Activated CD4-positive, alpha-beta T cell treated with anti-CD3 and anti-CD28 coated beads for 1 hour (primary cell): Measurements from ENCODE around the gene GPR150.
"Not testable (repeated sequence)": the region's sequence is repeated elsewhere in the genome, so short reads cannot be mapped to it uniquely, and the experiment has no call there.

Experiments used
- DNase-seq: peaks from one replicate; pipeline ENCODE4 v3.0.0-alpha.2; 2020

Gene GPR150

DNA sequence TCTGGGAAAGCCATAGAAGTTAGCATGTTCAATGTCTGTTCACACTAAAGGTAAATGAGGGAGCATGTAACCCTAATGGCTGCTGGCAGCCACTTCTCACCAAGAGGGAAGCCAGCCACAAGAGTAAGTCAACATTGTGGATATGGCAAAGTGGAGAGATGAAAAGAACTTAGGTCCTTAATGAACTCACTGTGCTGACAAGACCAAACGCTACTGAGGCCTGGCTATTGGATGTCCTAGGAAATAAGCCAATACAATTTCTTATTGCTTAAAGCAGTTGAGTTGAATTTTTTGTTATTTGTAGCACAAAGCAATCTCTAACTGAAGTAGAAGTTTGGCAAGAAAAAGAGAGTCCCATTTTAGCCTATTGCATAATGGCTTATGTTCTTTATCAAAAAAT, 6.8 kb downstream of the GPR150 start:
- no peak for DNase-seq

DNA sequence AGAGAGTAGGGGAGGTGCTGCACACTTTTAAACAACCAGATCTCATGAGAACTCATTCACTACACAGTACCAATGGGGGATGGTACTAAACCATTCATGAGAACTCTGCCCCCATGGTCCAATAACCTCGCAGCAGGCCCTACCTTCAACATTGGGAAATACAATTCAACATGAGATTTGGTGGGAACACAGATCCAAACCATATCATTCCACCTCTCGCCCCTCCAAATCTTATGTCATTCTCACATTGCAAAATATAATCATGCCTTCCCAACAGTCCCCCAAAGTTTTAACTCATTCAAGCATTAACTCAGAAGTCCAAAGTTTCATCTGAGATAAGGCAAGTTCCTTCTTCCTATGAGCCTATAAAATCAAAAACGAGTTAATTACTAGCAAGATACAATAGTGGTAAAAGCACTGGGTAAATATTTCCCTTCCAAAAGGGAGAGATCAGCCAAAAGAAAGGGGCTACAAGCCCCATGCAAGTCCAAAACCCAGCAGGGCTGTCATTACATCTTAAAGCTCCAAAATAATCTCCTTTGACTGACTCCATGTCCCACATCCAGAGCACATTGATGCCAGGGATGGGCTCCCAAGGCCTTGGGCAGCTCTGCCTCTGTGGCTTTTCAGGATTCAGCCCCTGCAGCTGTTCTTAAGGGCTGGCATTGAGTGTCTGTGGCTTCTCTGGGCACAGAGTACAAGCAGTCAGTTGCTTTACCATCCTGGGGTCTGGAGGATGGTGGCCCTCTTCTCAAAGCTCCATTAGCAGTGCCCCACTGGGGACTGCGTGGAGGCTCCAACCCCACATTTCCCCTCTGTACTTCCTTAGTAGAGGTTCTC, 8.3 kb downstream of the GPR150 start:
- no peak for DNase-seq

DNA sequence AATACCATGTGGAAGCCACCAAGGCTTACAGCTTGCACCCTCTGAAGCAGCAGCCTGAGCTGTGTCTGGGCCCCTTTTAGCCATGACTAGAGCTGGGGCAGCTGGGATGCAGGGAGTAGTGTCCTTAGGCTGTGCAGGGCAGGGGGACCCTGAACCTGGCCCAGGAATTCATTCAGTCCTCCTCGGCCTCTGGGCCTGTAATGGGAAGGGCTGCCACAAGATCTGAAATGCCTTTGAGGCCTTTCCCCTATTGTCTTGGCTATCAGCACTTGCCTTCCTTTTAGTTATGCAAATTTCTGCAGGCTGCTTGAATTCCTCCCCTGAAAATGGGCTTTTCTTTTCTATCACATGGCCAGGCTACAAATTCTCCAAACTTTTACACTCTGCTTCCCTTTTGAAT, 9.0 kb downstream of the GPR150 start:
- no peak for DNase-seq

DNA sequence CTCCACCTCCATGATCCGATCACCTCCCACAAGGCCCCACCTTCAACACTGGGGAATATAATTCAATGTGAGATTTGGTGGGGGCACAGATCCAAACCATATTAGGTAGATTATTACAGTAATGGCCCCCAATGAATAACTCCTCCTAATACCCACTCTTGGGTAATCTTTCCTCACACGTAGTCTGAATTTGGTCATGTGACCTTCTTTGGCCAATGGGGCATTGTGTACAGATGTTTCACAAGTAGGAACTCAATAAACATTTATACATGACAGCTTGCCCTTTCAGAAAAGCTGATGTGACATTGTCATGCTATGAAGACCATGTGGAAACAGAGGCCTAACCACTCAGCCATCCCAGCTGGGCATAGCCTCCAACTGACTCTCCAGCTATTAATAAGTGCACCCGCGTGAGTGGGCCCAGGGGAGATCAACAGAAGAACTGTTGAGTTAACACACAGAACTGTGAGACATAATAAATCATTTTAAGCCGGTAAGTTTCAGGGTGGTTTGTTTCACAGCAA, 10.6 kb downstream of the GPR150 start:
- no peak for DNase-seq

DNA sequence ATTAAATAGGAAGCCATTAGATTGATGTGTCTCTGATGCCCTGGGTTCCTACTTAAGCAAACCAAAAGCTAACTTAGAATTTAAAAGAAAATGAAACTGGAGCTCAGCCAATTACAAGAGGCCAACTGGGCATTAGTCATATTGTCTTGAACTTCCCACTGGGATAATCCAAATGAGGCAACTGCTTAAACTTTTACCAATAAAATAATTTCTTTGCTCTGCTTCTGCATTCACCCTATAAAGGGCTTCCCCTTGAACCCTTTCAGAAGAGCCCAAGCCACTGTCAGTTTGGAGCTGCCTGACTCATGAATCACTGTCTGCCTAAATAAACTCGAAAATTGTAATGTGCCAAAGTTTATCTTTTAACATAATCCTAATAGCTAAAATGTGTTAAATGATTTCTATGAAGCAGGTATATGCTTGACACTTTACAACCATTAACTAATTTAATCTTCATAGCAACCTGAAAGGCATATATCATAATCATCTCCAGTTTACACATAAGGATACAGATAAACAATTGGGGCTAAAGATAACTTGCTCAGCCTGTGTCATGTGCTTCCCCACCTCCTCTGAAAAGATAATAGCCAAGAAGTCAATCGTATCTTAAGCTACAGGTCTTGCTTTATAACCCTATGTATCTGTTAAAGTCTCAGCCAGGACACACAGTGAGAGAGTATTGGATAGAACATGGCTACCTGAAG, 11.5 kb downstream of the GPR150 start:
- no peak for DNase-seq

DNA sequence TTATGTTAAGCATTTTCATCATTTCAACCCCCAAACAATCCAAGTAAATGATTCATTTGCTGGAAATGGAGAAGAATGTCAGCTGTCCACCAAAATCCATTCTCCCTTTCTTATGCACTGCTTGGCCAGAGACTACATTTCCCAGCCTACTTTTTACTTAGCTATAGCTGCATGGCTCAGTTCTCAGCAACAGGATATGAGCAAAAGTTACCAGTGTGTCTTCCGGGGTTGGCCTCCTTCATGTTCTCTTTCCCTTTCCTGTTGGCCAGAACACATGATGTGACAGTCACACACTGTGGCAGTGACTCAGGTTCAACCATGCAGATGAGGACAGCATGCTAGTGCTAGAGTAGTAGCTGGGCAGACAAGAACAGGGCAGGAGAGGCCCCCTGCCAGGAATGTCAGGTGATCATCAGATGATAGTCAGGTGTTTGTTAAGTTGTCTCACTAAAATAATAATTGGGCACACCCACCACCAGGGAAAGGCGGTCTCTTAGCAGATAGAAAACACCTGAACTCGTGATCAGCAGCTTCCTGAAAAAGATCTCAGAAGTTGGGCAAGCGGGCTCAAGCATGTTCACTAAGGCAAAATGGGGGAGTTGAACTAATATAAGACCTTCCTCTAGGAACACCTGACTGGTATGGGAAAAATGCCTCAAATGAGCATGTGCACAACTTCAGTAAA, 12.2 kb downstream of the GPR150 start:
- peak; percentile 59 for DNase-seq

DNA sequence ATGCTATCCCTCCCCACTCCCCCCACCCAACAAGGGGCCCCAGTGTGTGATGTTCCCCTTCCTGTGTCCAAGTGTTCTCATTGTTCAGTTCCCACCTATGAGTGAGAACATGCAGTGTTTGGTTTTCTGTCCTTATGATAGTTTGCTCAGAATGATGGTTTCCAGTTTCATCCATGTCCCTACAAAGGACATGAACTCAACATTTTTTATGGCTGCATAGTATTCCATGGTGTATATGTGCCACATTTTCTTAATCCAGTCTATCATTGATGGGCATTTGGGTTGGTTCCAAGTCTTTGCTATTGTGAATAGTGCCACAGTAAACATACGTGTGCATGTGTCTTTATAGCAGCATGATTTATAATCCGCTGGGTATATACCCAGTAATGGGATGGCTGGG, 13.1 kb downstream of the GPR150 start:
- DNase-seq = not testable (repeated sequence)

DNA sequence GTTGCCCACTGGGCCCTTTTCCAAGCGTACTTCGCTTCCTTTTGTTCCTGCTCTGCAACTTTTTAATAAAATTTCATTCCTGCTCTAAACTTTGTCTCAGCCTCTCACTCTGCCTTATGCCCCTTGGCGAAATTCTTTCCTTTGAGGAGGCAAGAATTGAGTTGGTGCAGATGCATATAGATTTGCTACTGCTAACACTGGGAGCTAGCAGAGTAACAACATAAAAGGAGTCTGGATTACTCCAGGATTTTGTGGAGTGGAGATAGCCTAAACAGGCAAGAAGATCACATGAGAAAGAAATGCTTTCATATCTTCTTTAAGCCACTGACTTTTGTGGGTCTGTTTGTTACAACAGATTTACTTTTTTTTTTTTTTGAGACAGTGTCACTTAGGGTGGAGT, 13.8 kb downstream of the GPR150 start:
- DNase-seq = no peak

DNA sequence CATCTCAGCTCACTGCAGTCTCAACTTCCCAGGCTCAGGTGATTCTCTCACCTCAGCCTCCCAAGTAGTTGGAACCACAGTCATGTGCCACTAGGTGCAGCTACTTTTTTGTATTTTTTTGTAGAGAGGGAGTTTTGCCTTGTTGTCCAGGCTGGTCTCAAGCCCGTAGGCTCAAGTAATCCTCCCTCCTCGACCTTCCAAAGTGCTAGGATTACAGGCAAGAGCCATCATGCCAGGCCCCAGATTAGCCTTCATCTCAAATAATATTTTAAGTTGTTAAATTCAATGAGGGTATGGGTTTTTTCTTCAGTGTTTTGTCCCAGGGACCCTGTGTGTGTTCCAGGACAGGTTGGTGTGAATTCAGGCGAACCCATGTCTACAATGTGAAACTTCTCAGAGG, 14.2 kb downstream of the GPR150 start:
- DNase-seq = no peak

DNA sequence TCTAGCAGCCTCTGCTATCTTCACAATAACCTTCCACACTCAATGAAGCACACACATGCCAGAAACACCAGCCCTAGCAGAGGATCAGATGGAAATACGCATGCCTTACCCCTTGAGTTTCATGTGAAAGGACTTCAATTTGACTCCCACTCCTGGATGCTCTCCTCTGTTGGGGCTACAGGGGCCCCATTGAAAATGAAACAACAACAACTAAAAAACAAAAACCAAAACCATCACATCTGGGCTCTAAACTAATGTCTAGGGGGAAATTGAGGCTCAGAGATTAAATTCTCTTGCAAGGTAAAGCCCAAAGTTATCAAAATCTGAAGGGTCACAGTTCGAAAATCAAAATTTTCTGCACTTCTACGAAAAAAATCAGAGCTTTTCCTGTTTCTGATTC, 18.7 kb downstream of the GPR150 start:
- DNase-seq = no peak

DNA sequence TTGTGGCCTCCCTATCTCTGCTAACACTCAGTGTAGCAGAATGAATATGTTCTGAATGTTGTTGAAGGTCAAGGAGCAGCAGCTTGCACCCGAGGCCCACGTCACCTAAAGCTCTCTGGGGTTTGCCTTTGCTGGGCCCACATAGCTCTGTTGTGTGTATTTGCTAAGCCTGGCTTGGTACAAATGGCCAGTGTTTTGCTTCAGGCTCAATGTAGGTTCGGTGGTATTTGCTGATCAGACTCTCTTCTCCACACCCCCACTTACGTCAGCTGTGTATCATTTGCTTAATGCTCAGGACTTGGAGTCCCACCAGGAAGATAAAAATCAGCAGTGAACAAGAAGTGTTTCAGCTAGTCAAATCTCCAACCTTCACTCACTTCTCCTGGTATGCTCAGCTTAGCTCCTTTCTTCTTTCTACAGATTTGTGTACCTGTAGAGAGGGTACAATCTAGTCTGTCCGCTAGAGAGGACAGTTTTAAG, 21.9 kb downstream of the GPR150 start:
- no peak for DNase-seq

DNA sequence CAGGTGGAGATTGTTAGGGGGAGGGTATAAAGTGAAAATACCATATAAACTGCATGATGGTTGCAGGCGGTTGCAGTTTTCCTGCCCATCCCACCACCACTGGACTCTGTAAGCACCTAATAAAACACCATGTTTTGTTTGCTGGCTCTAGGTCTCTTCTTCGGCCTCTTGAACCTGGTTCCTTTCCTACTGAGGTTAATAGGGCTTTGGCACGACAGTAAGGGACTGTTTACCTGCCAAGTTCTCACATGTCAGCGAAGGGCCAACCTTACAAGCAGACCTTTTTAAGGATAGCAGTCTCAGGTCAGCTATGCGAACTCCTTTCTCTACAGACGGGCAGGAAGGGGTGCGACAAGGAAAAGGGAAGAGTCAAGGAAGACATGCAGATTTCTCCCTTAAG, 23.3 kb downstream of the GPR150 start:
- no peak for DNase-seq

DNA sequence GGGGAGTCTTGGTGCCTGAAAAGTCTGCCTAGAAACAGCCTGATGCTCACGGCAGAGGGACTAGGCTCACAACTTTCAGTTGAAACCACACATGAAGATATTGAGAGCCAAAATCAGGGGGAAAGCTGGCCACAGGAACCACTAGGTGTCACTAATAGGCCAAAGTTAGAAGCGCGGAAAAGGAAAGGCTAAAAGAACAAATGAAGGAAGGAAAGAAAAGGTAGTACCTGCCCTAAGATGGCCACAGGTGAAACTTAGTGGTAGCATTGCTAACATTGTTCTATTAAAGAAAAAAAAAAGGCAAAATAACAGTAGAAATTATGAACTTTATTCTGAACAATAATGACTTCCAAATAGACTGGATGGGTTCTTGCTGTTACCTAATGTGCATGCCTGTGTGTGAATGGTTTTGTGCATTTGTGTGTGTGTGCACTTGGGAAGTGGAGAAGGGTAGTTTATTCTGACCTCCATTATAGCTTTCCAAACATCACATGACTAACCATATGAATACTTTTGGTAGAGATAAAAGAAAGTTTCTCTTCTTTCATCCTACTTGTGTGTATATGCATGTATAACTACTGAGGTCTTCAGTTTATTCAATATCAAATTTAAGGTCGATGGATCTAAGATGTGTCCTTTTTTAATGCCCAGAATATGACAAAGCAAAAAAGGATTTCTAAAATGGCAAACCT, 24.6 kb downstream of the GPR150 start:
- DNase-seq = peak; percentile 15

DNA sequence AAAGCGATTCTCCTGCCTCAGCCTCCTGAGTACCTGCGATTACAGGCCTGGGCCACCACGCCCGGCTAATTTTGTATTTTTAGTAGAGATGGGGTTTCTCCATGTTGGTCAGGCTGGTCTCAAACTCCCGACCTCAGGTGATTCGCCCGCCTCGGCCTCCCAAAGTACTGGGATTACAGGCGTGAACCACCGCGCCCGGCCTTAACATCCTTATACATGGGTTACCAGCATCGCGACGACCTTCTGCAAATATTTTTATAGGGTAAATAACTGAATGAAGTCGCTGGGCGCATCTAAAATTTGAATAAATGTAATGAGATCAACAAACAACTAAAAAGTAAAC, 26.3 kb downstream of the GPR150 start:
- DNase-seq = not testable (repeated sequence)

DNA sequence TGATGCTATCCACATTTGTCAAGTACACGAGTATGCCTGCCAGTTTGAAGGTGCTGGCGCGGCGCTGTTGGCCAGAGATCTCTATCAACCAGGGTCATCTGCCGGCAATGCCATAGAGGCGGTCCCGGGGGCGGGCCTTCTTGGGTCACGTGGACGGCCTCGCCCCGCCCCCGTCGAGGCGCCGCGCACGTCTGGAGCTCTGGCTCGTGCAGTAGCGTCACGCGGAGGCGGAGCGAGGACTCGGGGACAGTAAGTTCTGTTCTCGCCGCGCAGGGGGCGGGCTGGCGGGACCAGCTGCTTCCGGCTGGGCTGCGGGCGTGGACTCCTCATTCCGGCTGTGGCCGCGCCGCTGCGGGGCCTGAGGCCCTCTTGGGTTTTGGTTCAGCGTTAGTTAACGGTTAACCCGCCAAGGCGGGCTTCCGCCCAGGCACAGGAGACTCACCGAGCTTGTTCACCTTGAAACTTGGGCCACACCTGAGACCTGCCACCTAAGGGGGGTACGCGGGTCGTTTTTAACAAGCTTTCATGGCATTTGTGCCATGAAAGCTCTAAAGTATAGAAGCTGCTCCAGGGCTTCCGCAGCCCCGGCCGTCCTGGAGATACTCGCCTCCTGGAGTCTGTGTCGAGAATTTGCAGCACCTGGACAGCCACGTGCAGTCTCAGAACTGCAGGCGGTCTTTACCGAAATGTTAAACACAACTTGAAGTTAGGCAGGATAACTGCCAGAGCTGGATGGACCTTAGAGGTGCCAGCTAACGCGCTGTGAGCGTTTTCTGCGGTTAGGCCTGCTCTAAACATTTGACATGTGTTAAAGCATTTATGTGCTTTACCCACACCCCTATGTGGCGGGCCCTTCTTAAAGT, 26.9 kb downstream of the GPR150 start, which contains the start of gene RFESD:
Gene RFESD, plus strand, starts transcription at position 209 of the 863 bp plus-strand sequence. CDS start 5,495 bp downstream, outside the sequence.
- DNase-seq = peak; percentile 88

DNA sequence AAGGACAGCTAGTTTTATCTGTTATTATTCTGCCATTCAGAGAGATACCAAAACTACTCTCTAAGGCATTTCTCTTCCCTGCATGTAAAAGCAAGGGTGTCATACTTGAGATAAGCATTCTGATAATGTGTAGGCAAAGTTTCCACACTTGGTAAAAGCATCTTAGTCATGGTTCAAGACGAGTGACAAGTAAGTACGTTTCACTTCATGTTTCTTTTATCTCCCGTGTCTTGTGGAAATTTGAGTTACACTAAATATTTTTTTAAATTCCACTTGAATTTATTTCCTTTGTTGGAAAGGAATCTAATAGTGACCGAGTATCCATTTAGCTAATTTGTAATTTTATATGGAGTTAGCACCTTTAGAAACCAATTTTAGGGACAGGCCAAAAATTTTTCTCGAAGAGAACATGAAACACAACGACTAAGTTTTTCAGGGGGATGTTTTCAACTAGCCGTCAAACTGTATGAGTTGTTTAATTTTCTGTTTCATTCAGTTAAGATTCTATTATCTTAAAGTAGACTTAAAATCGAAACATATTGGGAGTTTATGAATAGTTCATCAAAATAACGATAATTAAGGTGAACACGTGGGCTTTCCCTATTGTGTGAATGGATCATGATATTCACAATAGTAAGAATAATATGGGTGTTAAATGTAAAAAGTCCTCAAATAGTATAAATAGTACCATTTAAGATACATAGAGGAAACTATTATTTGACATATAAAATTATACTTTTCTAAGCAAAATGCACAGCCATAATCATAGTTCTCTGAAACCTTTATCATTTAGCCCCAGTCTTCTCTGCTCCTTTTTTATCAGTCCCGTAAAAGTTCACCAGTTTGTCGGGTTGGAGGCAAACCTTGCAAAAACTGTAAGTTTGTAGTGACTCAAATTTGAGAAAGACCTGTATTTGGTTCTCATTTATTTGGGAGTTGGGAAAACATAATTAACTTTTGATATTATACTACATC, 28.3 kb downstream of the GPR150 start:
- no peak for DNase-seq

DNA sequence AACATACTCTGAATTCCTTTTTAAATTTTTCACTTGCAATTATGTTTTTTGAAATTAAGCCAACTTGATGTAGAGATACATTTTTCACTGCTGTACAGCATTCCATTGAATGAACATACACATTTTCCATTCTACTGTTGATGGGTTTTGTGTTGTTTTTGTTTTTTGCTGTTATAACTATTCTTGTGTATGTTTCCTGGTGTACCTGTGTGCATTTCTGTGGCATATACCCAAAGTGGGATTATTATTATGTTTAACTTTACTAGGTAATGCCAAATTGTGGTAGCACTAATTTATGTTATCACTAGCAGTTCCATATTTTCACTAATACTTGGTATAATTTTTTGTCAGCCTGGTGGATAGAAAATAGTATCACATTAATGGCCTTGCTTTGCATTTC, 29.4 kb downstream of the GPR150 start:
- no peak for DNase-seq

DNA sequence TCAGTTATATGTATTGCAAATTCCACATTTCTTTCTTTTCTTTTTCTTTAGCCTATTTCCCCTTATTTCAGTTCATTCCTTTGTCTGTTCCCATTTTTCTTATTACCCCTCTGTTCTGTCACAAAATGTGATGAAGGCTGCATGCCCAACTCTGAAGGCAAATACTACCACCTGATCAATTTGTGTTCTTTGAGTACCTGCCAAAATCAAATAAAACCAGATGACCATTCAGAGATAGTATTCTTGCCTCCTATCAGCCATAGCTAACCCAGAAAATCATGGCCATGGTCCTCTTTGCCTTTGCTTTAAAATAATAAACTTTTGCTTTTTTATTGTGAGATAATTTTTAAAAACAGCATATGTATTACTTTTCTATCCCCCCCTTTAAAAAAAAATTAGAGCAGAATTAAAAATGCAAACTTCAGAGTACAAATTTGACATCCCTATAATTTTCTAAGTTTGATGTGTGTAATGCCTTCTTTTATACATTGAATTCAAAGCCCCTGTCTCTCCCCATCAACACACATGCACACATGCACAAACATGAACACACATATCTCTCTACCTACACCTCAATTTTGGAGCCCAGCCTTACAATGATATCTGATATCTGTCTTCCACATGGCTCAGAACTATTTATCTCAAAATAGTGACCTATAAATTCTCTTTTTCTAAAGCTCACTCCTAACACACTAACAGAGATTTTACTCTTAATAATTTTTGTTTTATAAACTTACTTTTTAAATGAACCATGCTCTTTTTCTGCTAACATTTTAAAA, 30.1 kb downstream of the GPR150 start:
- no peak for DNase-seq

DNA sequence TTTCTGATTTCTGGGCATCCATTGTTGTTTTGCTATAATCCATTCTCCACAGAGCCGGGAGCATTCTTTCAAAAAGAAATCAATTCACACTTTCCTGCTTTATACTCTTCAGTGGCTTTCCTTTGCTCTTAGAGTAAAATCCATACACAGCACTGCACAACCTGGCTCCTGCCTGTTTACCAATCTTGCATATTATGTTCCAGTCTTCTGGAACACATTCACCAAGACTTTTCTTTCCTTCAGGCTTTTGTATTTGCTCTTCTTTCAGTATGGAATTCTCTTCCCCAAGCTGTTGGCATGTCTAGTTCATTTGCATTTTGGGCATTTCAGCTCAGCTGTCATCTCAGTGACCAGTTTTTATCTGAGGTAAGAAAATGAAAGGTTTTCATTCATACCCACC, 33.0 kb downstream of the GPR150 start:
- no peak for DNase-seq

DNA sequence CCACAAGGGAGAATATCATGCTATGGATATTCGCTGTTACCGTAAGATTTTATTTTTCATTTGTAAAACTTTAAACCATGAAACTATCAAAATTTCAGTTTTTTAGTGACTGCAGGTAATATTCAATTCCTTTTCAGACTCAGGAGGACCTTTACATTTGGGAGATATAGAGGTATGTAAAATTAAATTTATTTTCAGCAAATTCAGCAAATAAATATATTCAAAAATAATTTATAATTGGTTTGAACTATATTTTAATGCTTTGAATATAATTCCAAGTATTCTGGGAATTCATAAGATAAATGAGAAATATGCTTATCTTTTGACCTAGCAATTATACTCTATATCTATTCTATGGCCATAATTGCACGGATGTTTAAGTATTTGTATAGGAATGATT, 34.3 kb downstream of the GPR150 start:
- no peak for DNase-seq
